Measurements from ENCODE around the gene CPOX.
"Not testable (repeated sequence)": the region's sequence is repeated elsewhere in the genome, so short reads cannot be mapped to it uniquely, and the experiment has no call there.

CPOX gene

DNA sequence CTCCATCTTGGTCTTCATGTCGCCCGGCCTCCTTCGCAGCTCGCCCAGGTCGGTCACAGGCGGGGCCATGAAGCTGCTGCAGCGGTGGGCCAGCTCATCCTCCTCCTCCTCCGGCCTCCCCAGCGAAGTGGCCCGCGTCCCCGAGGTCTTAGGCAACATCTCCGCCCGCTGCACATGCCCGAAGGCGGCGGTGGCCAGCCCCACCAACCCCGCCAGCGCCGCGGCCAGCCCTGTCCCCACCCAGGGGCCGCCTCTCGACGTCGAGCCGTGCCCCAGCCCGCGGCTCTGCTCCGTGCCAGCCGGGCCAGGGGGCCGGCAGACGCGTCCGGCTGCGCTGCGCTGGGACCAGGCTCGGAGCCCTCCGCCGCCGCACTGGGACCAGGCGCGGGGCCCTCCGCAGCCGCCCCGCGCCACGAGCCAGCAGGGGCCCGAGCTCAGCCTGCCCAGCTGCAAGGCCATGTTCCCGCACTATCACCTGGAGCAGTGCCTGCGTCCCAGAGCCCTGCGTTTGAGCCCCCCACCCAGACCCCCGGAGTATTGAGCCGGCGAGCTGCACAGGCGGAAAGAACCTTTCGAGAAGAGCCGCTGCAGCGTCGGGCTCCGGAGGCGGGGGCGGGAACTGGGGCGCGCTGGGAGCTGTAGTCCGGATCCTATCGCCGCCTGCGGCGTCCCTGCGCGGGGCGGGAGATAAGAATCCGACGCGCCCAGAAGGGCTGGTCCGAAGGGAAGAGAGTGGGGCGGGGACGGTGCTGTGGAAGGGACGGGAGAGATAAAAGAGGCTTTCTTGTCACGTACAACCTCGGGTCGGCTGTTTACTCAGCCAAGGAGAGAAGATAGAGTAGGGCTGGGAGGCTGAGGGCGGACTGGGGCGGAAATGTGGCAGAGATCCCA, at the start of gene CPOX:
Gene CPOX (minus strand): TSS at position 566 of the 891 bp plus-strand sequence. CDS start 107 bp downstream, at position 459.
- peak; percentile 42 to 77 for DNase-seq

DNA sequence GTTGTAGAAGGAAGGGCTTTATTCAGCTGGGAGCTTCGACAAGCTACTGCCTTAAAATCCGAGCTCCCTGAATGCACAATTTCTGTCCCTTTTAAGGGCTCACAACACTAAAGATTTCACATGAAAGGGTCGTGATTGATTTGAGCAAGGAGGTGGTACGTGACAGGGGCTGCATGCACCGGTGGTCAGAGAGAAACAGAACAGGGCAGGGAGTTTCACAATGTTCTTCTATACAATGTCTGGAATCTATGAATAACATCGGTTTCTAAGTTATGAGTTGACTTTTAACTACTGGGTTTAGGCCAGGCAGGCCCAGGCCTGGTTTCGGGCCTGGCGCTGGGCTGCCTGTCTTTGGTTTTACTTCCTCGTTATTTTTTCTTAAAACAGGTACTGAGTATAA, 49.4 kb upstream of the CPOX start:
- not testable (repeated sequence) for DNase-seq

DNA sequence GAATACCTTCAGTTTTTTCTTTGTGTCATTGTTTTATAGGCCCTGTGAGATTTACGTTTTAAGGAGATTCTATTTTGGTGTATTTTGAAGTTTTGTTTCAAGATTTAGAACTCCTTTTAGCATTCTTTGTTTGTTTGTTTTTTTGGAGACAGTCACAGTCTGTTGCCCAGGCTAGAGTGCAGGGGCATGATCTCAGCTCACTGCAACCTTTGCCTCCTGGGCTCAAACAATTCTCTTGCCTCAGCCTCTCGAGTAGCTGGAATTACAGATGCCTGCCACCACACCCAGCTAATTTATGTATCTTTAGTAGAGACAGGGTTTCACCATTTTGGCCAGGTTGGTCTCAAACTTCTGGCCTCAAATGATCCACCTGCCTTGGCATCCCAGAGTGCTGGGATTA, 48.3 kb upstream of the CPOX start:
- not testable (repeated sequence) for DNase-seq

DNA sequence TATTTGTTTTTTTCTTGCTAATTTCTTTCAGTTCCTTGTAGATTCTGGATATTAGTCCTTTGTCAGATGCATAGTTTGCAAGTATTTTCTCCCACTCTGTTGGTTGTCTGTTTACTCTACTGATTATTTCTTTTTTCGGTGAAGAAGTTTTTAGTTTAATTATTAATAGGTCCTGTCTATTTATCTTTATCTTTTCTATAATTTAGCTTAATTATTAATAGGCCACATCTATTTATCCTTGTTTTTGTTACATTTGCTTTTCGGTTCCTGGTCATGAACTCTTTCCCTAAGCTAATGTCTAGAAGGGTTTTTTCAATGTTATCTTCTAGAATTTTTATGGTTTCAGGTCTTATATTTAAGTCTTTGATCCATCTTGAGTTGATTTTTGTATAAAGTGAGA, 45.1 kb upstream of the CPOX start:
- DNase-seq, result not testable (repeated sequence)

DNA sequence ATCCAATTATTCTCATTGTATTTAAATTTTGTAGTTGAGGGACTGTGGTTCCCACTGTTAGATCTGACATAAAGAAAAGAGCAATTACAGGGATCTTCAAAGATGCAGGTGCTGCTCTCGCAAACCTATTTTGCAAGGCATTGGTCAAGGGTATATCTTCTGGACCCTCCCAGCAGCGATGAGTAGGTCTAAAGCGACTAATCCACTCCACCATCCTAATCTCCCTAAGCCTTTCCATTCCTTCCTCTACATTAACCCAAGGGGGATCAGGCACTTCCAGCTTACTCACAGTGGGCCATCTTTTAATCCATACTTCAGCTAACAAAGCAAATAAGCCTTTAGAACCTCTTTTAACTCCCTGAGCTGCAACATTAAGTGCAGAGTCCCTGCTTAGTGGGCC, 37.0 kb upstream of the CPOX start:
- DNase-seq, result no peak

DNA sequence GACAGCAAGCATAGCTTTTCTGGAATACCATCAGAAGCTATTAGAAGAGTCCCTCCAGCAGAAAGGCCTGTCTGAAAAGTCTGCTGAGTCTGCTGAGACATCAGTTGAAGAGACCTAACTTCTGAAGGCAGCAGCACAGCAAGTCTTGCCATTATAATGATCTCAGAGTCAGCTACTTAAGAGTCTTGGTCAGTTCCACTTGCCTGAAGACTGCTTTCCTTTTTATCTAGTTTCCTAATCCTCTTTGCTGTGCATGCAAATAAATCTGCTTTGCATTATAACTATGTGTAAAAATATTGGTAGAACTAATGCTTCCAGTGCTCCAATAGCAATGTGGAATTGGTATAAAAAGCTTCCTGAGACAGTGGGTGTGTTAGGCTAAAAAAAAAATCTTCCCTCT, 34.9 kb upstream of the CPOX start:
- DNase-seq, result no peak

DNA sequence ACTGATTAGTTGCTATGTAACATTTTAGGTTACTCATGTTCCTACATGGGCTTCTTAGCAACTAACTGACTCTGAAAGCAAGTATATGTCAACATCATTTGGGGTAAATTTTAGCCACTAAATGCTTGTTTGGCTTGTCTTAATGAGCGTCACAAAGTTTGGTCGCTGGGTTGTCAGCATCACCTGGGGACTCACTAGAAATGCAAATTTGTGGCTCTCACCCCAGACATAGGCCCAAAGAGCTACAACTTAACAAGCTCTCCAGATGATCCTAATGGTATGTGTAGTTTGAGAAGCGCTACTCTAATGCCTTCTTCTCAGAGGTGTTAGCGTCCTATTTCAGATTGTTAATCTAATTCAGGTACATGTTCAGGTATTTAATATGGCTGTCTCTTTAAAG, 32.7 kb upstream of the CPOX start:
- DNase-seq, result no peak

DNA sequence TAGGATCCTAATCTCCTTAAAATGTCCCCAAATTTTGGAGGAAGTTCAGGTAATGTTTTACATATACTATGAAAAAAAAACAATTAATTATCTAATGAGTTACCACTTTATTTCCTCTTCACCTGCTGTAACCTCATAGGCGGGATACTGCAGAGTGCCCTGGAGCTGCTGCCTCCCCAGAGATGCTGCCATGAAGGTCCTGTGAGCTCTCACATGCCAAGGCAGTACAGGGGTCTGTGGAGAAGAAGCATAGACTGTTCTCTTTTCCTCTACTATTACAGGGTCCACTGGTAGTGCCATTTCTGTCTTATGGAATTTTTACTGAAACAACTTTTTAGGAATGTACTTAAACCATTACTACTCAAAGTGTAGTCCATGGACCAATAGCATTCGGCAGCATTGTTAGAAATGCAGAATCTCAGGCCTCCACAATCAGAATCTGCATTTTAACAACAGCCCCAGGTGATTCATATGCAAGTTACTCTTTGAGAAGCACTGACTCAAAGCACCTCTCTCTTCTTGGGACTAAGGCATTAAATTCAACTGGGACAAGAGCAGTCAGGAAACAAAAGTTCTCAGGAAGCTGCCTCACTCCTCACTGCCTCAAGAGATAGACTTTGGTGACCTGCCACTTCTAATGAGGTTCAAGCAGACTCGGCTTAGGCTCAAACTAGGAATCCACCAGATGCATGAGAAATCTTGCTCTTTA, 30.3 kb upstream of the CPOX start:
- DNase-seq, result no peak

DNA sequence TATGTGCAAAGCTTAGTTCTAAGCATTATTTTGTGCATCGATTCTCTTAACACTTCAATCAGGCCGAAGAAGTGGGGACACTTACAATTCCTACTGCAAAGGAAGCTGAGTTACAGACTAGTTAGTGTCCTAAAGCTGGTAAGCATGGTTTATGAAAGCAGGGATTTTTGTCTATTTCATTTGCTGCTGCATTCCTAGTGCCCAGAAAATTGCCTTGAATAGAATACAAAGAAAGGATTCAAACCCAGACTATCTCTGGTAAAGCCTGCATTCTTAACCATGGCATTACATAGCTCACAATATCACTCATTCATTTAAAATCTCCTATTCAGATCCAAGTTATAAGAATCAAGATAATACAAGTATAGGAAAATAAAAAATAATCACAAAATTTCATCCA, 24.4 kb upstream of the CPOX start:
- DNase-seq, result no peak

DNA sequence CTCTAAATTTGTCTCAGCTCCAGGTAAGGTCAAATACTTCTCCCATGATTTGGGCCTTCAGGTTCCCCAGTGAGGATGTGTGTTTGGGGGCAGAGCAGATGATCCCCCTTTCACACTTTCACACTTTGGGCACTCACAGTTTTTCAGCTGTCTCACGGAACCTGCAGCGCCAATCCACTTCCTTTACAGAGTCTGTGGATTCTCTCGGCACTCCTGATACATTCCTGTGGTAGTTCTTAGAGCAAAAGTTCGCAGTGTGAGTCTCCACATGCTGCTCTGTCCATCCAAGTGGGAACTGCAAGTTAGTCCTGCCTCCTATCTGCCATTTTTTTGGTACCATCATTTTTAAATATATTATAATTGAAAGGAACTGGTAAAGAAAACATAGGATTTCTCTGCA, 20.2 kb upstream of the CPOX start:
- no peak for DNase-seq

DNA sequence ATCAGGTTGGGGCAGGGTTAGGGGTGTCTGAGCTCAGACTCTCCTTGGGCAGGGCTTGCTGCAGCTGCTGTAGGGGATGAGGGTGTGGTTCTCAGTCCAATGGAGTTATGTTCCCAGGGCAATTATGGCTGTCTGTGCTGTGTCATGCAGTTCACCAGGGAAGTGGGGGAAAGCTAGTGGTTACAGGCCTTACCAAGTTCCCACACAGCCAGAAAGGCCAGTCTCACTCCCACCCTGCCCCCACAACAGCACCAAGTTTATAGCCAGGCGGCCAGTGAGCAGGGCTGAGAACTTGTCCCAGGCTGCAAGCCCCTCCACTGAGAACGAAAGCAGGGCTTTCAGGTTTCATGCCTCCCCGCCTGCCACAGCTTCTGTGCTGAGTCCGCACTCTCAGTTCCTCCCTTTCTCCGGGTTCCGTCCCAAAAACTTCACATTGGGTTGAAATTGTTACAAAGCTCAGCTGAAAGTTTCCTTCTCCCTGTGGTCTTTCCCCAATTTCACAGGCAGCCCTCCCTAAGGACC, 19.6 kb upstream of the CPOX start:
- DNase-seq, result no peak

DNA sequence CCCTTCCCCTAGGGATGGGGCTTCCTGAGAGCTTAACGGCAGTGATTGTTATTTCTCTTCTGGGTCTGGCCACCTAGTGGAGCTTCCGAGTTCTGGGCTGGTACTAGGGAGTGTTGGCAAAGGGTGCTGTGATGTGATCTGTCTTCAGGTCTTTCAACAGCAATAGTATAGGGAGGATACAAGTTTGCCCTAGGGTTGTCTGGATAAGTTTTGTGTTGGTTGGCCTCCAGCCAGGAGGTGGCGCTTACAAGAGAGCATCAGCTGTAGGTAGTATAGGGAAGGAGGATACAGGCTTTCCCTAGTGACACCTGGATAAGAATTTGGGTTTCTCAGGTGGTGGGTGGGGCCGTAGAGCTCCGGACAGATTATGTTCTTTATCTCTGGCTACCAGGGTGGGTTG, 19.2 kb upstream of the CPOX start:
- no peak for DNase-seq

DNA sequence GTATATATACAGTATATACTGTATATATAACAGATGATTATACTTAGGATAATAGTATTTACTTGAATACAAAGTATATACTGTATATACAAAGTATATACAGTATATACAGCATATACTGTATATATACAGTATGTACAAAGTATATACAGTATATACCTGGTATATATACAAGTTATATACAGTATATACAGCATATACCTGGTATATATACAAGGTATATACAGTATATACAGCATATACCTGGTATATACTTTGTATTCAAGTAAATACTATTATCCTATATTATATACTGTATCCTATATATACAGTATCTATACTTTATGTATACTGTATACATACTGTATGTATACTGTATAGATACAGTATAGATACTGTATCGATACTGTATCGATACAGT, 14.6 kb upstream of the CPOX start:
- DNase-seq, result no peak

DNA sequence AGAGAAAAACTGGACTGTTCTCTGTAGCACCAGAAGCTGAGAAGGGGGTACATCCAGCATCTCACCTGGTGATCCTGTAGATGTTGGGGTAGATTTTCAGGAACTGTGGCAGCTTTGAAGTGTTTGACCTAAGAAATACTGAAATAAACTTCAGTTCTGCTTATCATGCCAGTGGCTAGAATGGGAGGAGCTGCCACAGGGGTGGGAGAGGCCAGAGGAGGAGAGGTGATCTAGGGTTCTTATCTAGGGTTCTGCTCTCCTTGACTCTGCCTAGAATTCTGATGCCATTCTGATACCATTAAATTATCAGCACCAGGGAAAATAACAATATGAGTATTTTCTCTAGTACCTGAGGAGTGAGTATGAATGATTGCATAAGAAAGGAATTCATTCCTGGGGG, 10.2 kb upstream of the CPOX start:
- DNase-seq, result no peak

DNA sequence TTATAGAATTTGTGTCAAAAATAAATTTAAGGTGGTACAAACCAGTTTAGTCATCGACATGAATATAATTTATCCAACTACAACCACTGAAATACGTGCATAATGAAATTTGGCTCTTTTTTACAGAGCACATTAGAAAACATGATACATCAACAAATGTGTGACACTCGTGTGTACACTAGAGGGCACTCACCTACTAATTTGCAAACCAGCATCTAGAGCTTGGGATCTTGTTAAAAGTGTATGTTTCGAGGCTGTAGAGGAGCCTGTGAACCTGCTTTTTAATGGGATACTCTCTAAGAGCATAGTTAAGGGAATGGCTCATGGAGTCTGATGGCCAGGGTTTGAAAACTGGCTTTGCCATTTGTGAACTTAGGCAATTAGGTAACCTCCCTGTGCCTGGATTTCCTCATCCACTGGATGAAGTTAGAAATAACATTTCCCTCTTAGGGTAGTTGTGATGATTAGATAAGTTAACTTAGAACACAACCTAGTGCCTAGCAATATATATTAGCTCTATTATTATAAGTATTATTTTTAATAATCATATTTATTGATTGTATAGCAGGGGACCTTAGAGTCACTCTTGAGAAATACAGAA, 8.8 kb upstream of the CPOX start:
- peak; percentile 24 to 54 for DNase-seq

DNA sequence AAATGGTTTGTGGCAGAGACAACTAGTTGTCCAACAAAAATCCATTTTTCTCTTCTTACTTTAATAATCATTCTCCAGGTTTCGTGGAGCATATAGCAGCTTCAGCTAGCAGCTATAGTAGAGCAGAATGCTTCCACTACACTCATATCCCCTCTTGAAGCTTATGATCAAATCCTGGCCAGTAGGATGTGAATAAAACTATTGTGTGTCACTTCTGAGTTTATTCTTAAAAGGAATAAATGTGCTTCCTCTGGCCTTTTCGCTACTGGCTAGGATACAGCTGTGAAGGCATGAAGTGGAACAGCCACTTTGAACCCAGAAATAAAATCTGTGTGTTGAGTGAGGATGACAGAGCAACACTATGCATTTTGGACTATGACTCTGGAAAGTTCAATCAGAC, 7.8 kb upstream of the CPOX start:
- no peak for DNase-seq

DNA sequence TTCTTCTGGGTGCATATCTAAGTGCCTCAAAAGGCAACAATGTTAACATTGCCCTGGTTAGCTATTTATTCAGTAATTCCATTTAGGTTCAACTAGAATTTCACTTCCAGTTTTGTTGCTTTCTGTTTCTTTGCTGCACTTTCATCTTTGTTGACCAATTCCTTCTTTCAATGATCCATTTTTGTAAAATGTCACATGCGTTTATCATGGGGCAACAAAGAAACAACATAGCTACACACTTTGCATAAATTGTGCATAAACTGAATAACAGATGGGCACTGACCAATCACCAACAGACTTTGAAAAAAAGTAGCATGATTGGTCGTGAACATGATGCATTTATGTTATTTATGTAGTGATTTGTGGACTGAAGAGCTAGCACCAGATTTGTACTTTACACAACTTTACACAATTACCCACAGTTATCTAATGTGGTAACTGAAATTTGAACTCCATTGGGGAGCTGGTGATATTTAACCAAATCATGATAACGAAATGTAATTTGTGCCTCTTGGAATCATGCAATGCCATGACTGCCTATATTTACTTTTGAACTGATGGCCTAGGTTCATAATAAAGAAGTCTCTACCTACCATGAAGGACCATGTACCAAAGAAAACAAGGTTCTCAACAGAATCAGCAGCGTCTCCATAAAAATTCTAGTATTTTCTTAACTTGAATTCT, 7.1 kb upstream of the CPOX start:
- DNase-seq, result no peak

DNA sequence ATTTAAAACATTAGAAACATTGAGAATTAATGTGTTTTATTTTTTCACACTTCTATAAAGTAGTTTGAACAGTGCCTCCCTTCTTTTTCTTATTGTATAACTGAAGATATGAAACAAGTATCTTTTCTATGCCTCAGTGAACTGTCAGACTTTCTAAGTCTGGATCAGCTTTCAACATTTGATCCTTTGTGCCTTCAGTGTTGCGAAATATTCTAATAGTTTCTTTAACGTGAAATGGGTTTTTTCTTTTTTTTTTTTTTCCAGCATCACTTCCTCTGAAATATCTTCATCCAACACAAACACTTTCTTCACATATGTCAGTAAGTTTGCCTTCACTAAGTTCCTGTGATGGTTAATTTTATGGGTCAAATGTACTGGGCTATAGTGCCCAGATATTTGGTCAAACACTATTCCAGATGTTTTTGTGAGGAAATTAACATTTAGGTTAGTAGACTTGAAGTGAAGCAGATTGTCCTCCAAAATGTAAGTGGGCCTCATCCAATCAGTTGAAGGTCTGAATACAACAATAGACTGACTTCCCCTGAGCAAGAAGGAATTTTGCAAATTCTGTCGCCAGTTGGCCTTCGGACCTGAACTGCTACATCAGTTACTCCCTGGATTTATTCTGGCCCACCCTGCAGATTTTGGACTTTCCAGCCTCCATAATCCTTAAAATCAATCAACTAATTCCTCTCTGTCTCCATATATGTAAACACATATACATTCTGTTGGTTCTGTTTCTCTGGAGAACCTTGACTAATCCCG, 6.4 kb upstream of the CPOX start:
- DNase-seq, result no peak

DNA sequence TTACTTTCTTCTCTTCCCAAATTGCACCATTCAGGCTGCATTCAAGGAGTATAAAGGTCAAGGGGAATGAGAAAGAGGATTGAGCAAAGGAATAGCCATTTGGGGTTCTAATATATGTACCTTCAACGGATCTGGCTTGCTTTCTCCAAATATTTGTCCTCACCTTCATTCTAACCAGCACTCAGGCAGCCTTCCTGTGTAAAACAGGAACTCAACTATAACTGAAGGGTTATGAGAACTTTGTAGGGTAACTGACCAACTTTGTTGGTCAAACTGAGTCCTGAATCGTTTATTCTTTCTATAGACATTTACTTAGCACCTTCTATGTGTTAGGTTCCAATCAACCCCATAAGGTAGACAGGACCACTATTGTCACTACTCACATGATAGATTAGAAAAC, 5.1 kb upstream of the CPOX start:
- DNase-seq, result no peak

DNA sequence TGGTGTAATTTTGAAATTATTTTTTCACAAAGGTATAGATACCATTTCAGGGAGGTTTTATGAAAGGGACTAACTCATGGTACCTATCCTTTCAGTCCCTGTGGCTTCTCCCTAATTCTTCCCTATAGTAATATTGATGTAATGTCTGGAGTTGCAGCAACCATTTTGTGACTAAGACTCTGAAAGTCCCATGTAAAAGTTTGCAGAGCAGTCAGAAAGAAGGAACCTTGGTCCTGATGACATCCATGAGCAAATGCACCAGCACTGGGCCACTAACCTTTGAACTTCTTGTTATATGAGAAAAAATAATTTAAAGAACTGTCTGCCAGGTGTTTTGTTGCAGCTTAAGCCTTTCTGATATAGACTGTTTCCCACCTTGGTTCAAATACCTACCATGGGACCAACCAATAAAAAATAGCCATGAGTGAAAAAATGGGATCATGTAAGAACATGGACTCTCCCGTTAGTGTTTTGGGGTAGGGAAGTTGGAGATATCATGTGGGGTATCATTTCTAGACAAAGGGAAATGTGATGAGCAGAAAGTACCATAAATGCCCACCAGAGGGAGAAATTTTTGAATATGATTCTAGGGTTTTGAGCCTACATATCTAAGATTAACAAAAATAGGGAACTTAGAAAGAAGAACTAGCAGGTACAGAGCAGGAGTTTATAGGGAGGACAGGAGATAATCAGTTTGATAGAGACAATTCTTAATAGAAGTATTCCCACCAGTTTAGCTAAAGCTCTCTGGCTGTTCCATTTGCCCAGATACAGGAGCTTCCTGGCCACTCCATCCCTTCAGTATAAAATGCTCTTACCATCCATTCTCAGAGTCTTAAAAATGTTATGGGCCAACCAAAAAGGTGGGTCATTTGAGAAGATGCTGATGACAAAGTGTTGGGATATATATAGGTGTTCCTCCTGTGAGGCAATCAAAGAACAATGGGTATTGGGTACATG, 3.4 kb upstream of the CPOX start:
- DNase-seq, result peak; percentile 1 to 37

DNA sequence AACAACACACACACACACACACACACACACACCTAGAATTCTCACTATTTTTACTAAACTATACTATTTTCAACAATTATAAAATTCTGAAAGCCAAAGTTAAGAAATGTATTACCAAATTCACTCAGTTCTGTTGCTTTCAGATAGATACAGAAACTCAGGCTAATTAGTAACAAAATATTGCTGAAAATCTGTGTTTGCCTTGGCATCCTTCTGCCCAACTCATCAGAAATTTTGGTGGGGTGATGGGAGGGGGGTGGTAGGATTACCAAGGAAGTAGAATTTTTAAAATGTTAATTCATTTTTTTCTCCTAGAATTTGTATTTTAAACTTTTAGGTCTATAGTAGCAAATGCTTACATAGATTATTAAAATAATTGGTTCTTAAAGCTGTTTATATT, 2.7 kb upstream of the CPOX start:
- no peak for DNase-seq
